ENCODE results near the gene RGL4.

- no peak for TF ChIP-seq CTCF (IDR thresholded peaks at IDR 0.05)
- no peak for TF ChIP-seq POLR2A (IDR thresholded peaks at IDR 0.05)
Measured at GRCh38 chr22:23673050-23673620, 17.7 kb upstream of the RGL4 start.
